Measurements from ENCODE around the gene GMCL2.
A peak's percentile ranks its signal among the peaks of the same experiment; 100 is the strongest.

DNA sequence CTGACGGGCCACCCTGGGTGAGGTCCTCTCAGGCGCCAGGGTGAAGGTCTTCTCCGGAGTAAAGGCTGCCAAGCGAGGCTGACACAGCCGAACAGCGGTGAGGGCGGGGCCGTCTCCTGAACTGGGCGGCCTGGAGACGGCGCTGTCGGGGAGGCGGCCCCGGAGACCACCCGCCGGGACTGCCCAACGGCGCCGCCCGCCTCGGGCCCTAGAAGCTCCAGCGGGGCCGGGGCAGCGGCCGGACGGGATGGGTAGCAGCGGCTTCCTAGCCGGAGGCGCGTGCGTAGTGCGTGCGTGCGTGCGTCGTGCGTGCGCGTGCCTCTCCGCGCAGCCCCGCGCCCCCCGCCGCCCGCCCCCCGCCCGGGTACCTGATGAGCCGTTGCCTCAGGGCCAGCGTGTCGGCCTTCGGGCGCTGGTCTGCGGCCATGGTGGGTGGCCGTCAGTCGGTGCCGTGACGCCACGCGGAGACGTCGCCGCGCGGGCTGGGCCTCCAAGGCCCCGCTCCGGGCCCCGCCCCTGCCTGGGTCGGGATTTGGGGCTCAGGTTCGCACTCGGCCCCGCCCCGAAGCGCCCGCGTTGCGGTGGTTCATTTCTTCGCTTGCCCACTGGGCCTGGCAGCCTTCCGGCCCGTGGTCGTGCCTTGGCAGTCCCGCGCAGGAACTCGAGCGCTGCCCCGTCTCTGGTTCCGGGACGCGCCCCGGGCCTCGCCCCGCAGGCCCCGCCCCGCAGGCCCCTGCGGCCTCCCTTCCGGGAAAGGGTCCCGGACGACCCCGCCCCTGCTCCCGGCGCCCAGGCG is 45.2 kb upstream of the GMCL2 start, which contains the start of gene PHYKPL:
- TF ChIP-seq, protein P1, sequence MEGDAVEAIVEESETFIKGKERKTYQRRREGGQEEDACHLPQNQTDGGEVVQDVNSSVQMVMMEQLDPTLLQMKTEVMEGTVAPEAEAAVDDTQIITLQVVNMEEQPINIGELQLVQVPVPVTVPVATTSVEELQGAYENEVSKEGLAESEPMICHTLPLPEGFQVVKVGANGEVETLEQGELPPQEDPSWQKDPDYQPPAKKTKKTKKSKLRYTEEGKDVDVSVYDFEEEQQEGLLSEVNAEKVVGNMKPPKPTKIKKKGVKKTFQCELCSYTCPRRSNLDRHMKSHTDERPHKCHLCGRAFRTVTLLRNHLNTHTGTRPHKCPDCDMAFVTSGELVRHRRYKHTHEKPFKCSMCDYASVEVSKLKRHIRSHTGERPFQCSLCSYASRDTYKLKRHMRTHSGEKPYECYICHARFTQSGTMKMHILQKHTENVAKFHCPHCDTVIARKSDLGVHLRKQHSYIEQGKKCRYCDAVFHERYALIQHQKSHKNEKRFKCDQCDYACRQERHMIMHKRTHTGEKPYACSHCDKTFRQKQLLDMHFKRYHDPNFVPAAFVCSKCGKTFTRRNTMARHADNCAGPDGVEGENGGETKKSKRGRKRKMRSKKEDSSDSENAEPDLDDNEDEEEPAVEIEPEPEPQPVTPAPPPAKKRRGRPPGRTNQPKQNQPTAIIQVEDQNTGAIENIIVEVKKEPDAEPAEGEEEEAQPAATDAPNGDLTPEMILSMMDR (IDR thresholded peaks at IDR 0.05): peak in 1 of 4 experiments; percentile 18
- TF ChIP-seq POLR2A (IDR thresholded peaks at IDR 0.05): peak; percentile 52 to 63
- peak; percentile 73 for TF ChIP-seq POLR2AphosphoS5 (IDR thresholded peaks at IDR 0.05)

Data from gastroesophageal sphincter (tissue), 3 donors.